DOHH2 (cell line): ENCODE measurements around the gene IL20RB.

ENCODE experiments used
- CTCF ChIP-seq: fragments of 200-600 bp; sonication (generic); IDR thresholded peaks from one replicate; pipeline ENCODE4 v1.5.1; 2014; ENCODE audit warnings: antibody characterized with exemption, mild to moderate bottlenecking, low read depth, low read length; ENCODE audit not compliant: poor library complexity, severe bottlenecking
- EZH2phosphoT487 ChIP-seq: fragments of 200-600 bp; sonication (generic); IDR thresholded peaks from 2 replicates; pipeline ENCODE4 v1.6.1; 2017; ENCODE audit warnings: borderline replicate concordance, mild to moderate bottlenecking, antibody characterized with exemption, low read length, moderate library complexity, mixed read lengths

- TF ChIP-seq CTCF: no peak
- no peak for TF ChIP-seq EZH2phosphoT487
These were observed 43.0 kb upstream of the IL20RB start for GRCh38 chr3:136914739-136915138.
